Measurements from ENCODE around the gene RO60.
A peak's percentile ranks its signal among the peaks of the same experiment; 100 is the strongest.

Gene RO60

DNA sequence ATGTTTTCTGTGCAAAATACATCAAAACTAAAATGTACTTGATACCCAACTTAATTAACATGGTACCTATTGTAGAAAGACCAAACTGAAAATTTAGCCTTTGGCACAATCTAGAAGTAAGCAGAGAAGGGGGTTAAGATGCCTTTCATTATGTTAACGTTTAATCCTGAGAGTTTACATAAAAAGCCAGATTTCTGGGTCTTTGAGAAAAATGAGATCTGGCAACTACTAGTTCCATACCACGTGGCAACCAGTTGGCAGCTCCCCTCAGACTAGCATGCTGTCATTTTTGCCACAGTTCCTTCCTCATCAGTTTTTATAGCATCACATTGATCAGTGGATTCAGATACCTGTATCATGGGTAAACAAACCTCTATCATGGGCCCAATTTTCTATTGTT, 1.5 kb downstream of the RO60 start:
- H3K4me1 ChIP-seq: peaks cover 32% of the 10 kb centered on the region

DNA sequence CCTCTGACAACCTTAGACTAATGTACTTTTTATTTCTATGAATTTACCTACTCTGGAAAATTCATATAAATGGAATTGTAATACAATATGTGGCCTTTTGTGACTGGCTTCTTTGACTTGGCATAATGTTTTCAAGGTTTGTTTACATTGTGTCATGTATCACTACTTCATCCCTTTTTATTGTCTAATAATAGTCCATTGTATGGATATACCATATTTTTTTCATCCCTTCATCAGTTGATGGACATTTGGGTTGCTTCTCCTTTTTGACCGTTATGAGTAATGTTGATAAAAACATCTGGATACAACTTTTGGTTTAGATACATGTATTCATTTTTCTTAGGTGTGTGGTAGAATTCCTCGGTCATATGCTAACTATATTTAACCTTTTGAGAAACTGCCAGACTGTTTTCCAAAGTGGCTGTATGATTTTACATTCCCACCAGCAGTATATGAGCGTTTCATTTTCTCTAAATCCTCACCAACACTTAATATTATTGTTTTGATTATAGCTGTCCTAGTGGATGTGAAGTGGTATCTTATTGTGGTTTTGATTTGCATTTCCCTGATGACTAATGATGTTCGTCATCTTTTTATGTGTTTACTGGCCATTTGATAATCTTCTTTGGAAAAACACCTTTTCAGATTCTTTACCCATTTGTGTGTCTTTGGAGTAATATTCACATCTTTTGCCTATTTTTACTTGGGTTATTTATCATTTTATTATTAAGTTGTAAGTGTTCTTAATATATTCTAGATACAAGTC, 3.5 kb downstream of the RO60 start:
- H3K4me2 ChIP-seq: no peak overlapping the region
- peaks cover 18% of the 10 kb centered on the region for H3K4me1 ChIP-seq
- TF ChIP-seq Cebpa-rat (IDR thresholded peaks at IDR 0.05): no peak
- H3K4me3 ChIP-seq: no peak overlapping the region
- no peaks in the 10 kb centered on the region for H3K27me3 ChIP-seq
- peaks cover 8% of the 10 kb centered on the region for H3K9me3 ChIP-seq
- H3K36me3 ChIP-seq: peaks cover 15% of the 10 kb centered on the region
- no peak overlapping the region for H3K27ac ChIP-seq
- peaks cover 59% of the 10 kb centered on the region for H4K20me1 ChIP-seq
- H3K9ac ChIP-seq: no peak overlapping the region

More for the DNA sequence above, 1.5 kb downstream of the RO60 start:
- H3K27ac ChIP-seq: no peak overlapping the region
- peak overlapping the region; percentile 88 for H3K4me2 ChIP-seq
- H3K9ac ChIP-seq: peak overlapping the region; percentile 96; the same call in 1 of the 2 replicates
- H3K9me3 ChIP-seq: peaks cover 8% of the 10 kb centered on the region
- no peak for TF ChIP-seq Cebpa-rat (IDR thresholded peaks at IDR 0.05)
- H3K4me3 ChIP-seq: peak overlapping the region; percentile 95
- peaks cover 9% of the 10 kb centered on the region for H3K36me3 ChIP-seq
- no peaks in the 10 kb centered on the region for H3K27me3 ChIP-seq
- H4K20me1 ChIP-seq: peaks cover 41% of the 10 kb centered on the region

DNA sequence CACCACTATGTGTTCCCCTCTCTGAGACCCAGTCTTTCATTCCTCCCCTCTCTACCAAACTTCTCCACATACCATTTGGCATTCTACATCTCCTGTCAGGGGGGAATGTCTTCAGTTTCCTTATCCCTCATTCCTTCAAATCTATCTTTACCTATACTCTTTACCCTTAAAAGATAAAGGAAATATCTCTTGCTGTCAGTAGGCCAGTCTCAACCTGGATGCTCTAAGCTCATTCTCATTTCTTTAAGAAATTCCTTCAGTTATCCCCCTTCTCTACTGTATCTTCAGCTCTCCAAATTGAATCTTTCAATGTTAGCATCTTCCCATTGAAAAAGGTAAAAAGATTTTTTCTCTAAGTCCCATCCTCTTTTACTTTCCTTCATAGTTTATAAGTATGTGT, 6.5 kb downstream of the RO60 start:
- Histone ChIP-seq H3K9me3 (peaks cover 8% of the 10 kb centered on the region), H3K4me1 (peaks cover 15% of the 10 kb centered on the region), H4K20me1 (peaks cover 72% of the 10 kb centered on the region), H3K27ac (no peak overlapping the region), H3K4me2 (no peak overlapping the region), H3K4me3 (no peak overlapping the region), H3K27me3 (no peaks in the 10 kb centered on the region), H3K36me3 (peaks cover 35% of the 10 kb centered on the region), H3K9ac (no peak overlapping the region)
- TF ChIP-seq Cebpa-rat (IDR thresholded peaks at IDR 0.05): no peak

DNA sequence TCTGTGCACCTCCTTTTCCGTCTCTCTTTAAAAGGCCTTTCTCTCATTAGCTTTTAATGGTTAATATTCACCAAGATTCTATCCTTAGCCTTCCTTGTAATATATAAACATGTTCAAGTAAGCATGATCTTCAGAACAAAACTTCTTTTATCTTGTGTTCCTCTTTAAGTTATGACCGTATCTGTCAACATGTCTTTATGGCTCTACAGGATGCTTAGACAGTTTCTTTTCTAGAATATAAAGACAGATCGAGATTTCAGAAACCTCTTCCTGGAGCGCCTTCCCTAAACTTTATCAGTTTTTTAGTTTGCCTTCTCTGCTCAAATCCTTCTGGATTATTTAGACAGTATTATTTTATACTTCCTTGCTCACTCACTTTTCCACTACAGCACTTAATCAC, 7.2 kb downstream of the RO60 start:
- Histone ChIP-seq H3K36me3 (peaks cover 37% of the 10 kb centered on the region), H4K20me1 (peaks cover 70% of the 10 kb centered on the region), H3K4me1 (peaks cover 9% of the 10 kb centered on the region; the same call in 1 of the 2 replicates), H3K4me2 (no peak overlapping the region), H3K27ac (no peak overlapping the region), H3K9ac (no peak overlapping the region), H3K9me3 (peaks cover 8% of the 10 kb centered on the region), H3K27me3 (no peaks in the 10 kb centered on the region), H3K4me3 (no peak overlapping the region)
- TF ChIP-seq Cebpa-rat (IDR thresholded peaks at IDR 0.05): no peak

DNA sequence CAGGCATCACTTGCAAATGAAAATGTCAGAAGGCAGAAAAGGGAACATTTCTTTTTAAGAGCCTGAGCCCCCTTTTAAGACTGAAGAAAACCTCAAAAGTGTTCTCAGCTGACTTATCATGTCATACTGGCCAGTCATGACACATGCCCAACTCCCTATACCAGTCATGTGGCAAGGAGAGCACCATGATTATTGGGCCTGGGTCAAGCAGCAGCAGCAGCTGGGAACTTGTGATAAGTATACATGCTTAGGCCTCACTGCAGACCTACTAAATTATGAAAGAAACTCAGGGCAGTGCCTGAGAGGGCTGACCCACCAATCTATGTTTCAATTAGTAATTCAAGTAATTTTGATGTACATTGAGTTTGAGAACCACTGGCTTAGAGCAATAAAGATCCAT, 8.6 kb downstream of the RO60 start:
- no peak overlapping the region for H3K4me2 ChIP-seq
- TF ChIP-seq Cebpa-rat (IDR thresholded peaks at IDR 0.05): no peak
- H4K20me1 ChIP-seq: peaks cover 66% of the 10 kb centered on the region

DNA sequence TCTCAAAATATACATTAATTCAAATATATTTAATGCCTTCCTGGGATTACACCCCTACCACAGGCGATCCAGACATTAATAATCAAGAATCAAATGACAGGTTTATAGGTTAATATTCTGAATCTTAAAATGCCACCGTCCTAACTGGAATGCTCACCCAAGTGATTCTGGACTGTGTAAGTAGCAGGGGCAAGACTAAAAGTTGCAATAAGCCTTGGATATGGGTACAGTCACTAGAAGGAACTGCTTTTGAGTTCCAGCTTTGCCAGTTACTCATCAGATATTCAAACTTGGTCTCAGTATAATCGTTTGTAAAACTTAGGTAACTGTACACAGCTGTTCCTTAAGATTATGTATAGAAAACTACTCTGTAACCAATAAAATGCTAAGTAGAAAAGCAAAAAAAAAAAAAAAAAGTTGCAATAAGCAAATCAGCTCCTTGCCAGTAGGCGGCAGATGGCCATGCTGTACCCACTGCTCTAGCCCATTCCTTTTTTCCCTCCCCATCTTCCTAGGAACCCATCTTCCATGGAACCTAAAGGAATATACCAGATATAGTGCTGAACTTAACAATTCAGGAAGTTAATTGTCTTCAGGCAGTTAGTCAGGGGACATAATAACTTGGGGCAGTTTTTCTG, 10.5 kb downstream of the RO60 start:
- Histone ChIP-seq H3K27ac (no peak overlapping the region), H4K20me1 (peaks cover 54% of the 10 kb centered on the region), H3K9ac (no peak overlapping the region), H3K27me3 (no peaks in the 10 kb centered on the region), H3K9me3 (no peaks in the 10 kb centered on the region), H3K36me3 (peaks cover 42% of the 10 kb centered on the region), H3K4me3 (no peak overlapping the region), H3K4me2 (no peak overlapping the region), H3K4me1 (peaks cover 7% of the 10 kb centered on the region; the same call in 1 of the 2 replicates)
- TF ChIP-seq Cebpa-rat (IDR thresholded peaks at IDR 0.05): no peak

More for the DNA sequence above, 8.6 kb downstream of the RO60 start:
- peaks cover 43% of the 10 kb centered on the region for H3K36me3 ChIP-seq
- H3K27me3 ChIP-seq: no peaks in the 10 kb centered on the region
- H3K27ac ChIP-seq: no peak overlapping the region
- H3K4me1 ChIP-seq: peaks cover 7% of the 10 kb centered on the region; the same call in 1 of the 2 replicates
- peaks cover under 1% of the 10 kb centered on the region; the same call in 1 of the 2 replicates for H3K9me3 ChIP-seq
- H3K4me3 ChIP-seq: no peak overlapping the region
- no peak overlapping the region for H3K9ac ChIP-seq

DNA sequence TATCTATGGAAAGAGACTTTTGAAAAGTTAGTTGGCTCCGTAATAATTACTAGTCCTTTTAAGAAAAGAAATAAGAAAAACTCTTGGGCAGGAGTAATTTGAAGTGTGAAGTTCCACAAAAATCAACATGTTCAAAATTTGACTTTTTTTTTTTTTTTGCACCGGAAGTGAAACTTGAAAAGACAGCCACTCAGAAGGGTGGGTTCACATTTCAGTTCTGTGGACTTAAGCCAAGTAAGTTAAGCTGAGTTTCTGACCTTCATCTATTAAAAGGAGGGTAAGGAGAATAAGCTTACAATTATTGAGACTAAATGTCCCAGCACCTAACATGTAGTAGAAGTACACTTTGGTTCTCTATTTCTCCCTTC, 11.0 kb downstream of the RO60 start:
- Histone ChIP-seq H4K20me1 (peaks cover 52% of the 10 kb centered on the region), H3K4me1 (peaks cover 7% of the 10 kb centered on the region; the same call in 1 of the 2 replicates), H3K9me3 (no peaks in the 10 kb centered on the region), H3K4me3 (no peak overlapping the region), H3K4me2 (no peak overlapping the region), H3K27me3 (no peaks in the 10 kb centered on the region), H3K9ac (no peak overlapping the region), H3K36me3 (peaks cover 45% of the 10 kb centered on the region), H3K27ac (no peak overlapping the region)
- TF ChIP-seq Cebpa-rat (IDR thresholded peaks at IDR 0.05): no peak

DNA sequence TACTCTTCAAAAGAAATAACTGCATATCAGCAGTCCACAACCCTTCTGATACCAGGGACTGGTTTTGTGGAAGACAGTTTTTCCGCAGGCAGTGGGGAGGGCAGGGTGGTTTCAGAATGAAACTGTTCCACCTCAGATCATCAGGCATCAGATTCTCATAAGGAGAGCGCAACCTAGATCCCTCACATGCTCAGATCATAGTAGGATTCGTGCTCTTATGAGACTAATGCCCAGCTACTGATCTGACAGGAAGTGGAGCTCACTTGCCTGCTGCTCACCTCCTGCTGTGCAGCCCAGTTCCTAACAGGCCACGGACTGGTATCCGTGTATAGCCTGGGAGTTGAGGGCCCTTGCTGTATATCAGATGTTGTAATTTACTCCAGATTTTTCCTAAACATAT, 11.5 kb downstream of the RO60 start:
- peaks cover 49% of the 10 kb centered on the region for H3K36me3 ChIP-seq
- H3K27me3 ChIP-seq: no peaks in the 10 kb centered on the region
- TF ChIP-seq Cebpa-rat (IDR thresholded peaks at IDR 0.05): no peak
- H3K4me1 ChIP-seq: peaks cover 7% of the 10 kb centered on the region; the same call in 1 of the 2 replicates
- H3K9me3 ChIP-seq: no peaks in the 10 kb centered on the region
- no peak overlapping the region for H3K4me3 ChIP-seq
- H3K27ac ChIP-seq: no peak overlapping the region
- H4K20me1 ChIP-seq: peaks cover 46% of the 10 kb centered on the region
- no peak overlapping the region for H3K9ac ChIP-seq
- no peak overlapping the region for H3K4me2 ChIP-seq

DNA sequence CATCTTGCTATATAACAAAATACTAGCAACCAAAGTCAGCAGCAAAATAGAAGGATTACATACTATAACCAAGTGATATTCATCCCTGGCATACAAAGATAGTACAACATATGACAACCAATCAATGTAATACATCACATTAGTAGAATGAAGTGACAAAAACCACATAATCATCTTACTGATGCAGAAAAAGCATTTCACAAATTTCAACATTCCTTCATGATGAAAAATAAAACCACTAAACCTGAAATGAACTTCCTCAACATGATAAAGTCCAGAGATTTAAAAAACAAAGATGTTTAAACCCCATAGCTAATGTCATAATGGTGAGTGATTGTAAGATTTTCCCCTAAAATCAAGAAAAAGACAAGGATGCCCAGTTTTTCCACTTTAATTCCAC, 18.6 kb downstream of the RO60 start:
- no peaks in the 10 kb centered on the region for H3K4me1 ChIP-seq
- no peaks in the 10 kb centered on the region for H3K27me3 ChIP-seq
- no peak overlapping the region for H3K4me2 ChIP-seq
- no peak overlapping the region for H3K4me3 ChIP-seq
- peaks cover 76% of the 10 kb centered on the region for H3K36me3 ChIP-seq
- no peak overlapping the region for H3K9ac ChIP-seq
- H4K20me1 ChIP-seq: peaks cover 5% of the 10 kb centered on the region; the same call in 1 of the 2 replicates
- no peak for TF ChIP-seq Cebpa-rat (IDR thresholded peaks at IDR 0.05)
- H3K9me3 ChIP-seq: peaks cover 19% of the 10 kb centered on the region
- no peak overlapping the region for H3K27ac ChIP-seq

DNA sequence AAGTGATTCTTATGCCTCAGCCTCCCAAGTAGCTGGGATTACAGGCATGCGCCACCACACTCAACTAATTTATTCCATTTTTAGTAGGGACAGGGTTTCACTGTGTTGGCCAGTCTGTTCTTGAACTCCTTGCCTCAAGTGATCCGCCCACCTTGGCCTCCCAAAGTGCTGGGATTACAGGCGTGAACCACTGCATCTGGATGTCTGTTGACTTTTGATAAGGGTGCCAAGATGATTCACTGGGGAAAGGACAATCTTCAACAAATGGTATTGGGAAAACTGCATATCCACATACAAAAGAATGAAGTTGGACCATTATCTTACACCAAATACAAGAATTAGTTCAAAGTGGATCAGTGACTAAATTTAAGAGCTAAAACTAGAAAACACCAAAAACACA, 19.8 kb downstream of the RO60 start:
- H3K27ac ChIP-seq: no peak overlapping the region
- no peak for TF ChIP-seq Cebpa-rat (IDR thresholded peaks at IDR 0.05)
- H3K36me3 ChIP-seq: peaks cover 82% of the 10 kb centered on the region

More for the DNA sequence above, 19.8 kb downstream of the RO60 start:
- no peak overlapping the region for H3K4me2 ChIP-seq
- H4K20me1 ChIP-seq: peaks cover 5% of the 10 kb centered on the region; the same call in 1 of the 2 replicates
- no peaks in the 10 kb centered on the region for H3K4me1 ChIP-seq
- peaks cover 19% of the 10 kb centered on the region for H3K9me3 ChIP-seq
- no peak overlapping the region for H3K9ac ChIP-seq
- no peaks in the 10 kb centered on the region for H3K27me3 ChIP-seq
- H3K4me3 ChIP-seq: no peak overlapping the region
